Aorta (tissue), 5 donors: Measurements from ENCODE around the gene NSFL1C. TPM values are rescaled to one million over a fixed set of nuclear protein-coding genes. Genes with fewer than 3 reads are reported as not detected.

Experiments
- ATAC-seq: fragments of 200-7000 bp; cut with Tn5 transposase; one replicate; pipeline ENCODE4 v1.9.1; 2022; ENCODE audit warnings: moderate library complexity; ENCODE audit not compliant: low FRiP score
- DNase-seq, 2 donors: peaks; one replicate each; pipeline ENCODE4 v3.0.0-alpha.2; 2020
- H3K27ac ChIP-seq, 2 donors: one replicate each; pipeline ENCODE4 v1.5.1; 2013; ENCODE audit warnings: low read length in 2 of 2, mild to moderate bottlenecking in 2 of 2, moderate library complexity in 2 of 2, control low read depth in 1 of 2, inconsistent platforms in 1 of 2, low read depth in 1 of 2
- H3K27me3 ChIP-seq, 2 donors: one replicate each; pipeline ENCODE4 v1.6.1; 2013; ENCODE audit warnings: control low read depth in 1 of 2, low read length in 1 of 2, mild to moderate bottlenecking in 1 of 2, moderate library complexity in 1 of 2; ENCODE audit not compliant: insufficient read depth in 2 of 2, control insufficient read depth in 1 of 2
- H3K36me3 ChIP-seq, 2 donors: one replicate each; pipeline ENCODE4 v1.6.1; 2013; ENCODE audit warnings: control low read depth in 1 of 2, low read length in 1 of 2, mild to moderate bottlenecking in 1 of 2; ENCODE audit not compliant: insufficient read depth in 2 of 2, control insufficient read depth in 1 of 2
- H3K4me1 ChIP-seq, 2 donors: one replicate each; pipeline ENCODE4 v1.6.1; 2013; ENCODE audit warnings: low read length in 2 of 2, control low read depth in 1 of 2, mild to moderate bottlenecking in 1 of 2, moderate library complexity in 1 of 2; ENCODE audit not compliant: insufficient read depth in 2 of 2, control insufficient read depth in 1 of 2
- H3K4me3 ChIP-seq, 2 donors: one replicate each; pipeline ENCODE4 v1.5.1; 2013; ENCODE audit warnings: low read length in 2 of 2, control low read depth in 1 of 2, mild to moderate bottlenecking in 1 of 2
- H3K9me3 ChIP-seq: one replicate; pipeline ENCODE4 v1.6.1; 2013; ENCODE audit warnings: mild to moderate bottlenecking, low read length; ENCODE audit not compliant: control insufficient read depth
- WGBS, 2 donors: extraction: QIAGEN DNeasy Blood & Tissue Kit; methylation state at CpG; one replicate each; pipeline ENCODE4 v1.1.7; 2013; 5-methylcytosine and 5-hydroxymethylcytosine counted together
- intact Hi-C, 2 donors: fragments of 100-400 bp; cut with DNase I; formaldehyde crosslinking; loops; one replicate each; pipeline versions ENCODE4 v1.14.2 to v1.15.0; 2022
- polyA plus RNA-seq, 2 donors: library from polyadenylated mRNA; stranded (reverse); fragments of 200-250 nt; gene quantifications; one replicate each; pipeline ENCODE4 v1.2.3, GENCODE V29; 2013
- total RNA-seq, 2 donors: library from RNA; stranded (reverse); fragmentation: NEBNext Ultra II Directional; extraction: Animal tissue kit (Norgen Biotek cat#: 25700); gene quantifications; one replicate each; pipeline ENCODE4 v1.2.1, GENCODE V29; 2021
- donor health status: healthy with polysubstance abuse.
- donor health status: Bipolar disorder and iron deficiency.
- donor health status: DM: no; HTN: no; CAD: no.
- donor health status: DM: no; HTN: no; CAD: no.
- donor health status: DM: yes; HTN: yes; CAD: no.

Gene NSFL1C
- total and polyA plus RNA-seq, 4 donors: 35.6 to 71.3 (median 60.5) TPM

DNA sequence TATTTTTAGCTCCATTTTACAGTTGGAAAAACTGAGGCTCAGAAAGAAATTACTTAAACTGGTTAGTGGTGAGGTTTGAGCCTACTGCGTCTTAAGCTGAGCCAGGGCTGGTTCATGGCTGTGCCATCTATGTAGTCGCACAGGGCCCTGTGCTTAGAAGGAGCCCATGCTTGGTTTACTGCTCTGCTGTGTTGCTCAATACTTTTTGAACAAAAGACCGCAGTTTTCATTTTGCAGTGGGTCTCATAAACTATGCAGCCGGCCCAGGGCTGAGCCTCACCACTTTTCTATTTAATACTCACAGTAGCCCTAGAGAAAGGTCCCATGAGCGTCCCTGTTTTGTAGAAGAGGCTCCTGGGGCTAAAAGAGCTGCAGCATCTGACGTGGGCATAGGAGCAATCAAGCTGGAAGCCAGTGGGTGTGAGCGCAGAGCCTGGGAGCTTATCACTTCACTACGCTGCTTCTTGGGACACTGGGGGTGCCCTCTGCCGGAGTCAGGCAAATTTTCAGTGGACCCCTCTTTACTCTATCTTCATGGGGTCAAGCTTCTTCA is 24.1 kb upstream of the NSFL1C start:
- no peak for DNase-seq
- Histone ChIP-seq H3K36me3 (no peaks in the 10 kb centered on the region), H3K4me1 (no peaks in the 10 kb centered on the region), H3K27ac (no peak overlapping the region), H3K27me3 (peaks cover 0 to 2% of the 10 kb centered on the region in 2 donors), H3K4me3 (no peak overlapping the region), H3K9me3 (no peaks in the 10 kb centered on the region)
- intact Hi-C loops: no loop called here
- WGBS, 2 donors: 71 to 75% methylated on average over 9 of the region's 9 CpGs
- no peak for ATAC-seq

DNA sequence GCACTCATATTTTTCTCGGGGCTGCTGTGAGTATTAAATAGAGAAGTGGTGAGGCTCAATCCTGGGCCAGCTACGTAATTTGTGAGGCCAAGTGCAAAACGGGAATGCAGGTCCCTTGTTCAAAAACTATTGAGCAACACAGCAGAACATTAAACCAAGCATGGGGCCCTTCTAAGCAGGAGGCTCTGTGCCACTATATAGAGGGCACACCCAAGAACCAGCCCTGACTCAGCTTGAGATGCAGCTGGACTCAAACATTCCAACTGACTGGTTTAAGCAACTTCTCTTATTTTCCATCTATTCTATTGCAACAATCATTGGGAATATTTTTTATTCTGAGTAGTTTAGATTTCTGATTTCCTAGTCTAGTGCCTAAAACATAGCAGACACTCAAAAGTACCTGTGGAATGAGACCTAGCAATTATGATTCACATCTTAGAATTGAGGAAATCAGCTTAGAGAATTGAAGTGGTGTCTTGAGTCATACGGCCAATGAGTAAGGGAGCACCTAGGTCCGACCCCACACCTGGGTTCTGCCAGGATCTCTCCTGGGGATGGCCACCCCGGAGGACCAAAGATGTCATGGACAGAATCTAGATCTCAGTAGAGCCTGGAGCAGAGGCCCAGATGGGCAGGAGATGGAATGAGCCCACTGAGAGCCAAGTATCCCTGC is 23.3 kb upstream of the NSFL1C start:
- Histone ChIP-seq H3K27me3 (peaks cover 0 to 2% of the 10 kb centered on the region in 2 donors), H3K4me3 (no peak overlapping the region), H3K9me3 (no peaks in the 10 kb centered on the region), H3K27ac (no peak overlapping the region), H3K36me3 (no peaks in the 10 kb centered on the region), H3K4me1 (no peaks in the 10 kb centered on the region)
- ATAC-seq (peak; percentile 20), DNase-seq (no peak)
- intact Hi-C loops: no loop called here
- WGBS, 2 donors: 71 to 81% methylated on average over 6 of the region's 6 CpGs

DNA sequence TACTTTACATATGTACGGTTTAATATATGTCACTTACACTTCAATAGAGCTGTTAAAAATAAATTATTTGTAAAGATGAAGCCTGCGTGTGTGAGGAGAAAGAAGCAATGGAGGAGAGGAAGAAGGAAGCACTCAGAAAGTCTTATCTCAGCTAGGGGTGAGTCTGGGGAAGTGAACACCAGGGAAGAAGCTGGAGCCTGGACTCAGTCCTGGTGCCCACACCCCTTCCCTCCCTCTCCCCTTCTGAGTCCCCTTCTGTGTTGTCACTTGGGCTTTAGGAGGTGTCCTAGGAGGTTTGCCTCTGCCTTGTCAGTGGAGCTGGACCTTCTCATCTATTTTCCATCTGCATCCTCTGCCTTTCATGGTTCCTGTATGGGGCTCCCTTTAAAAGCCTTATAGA is 22.7 kb upstream of the NSFL1C start:
- H3K9me3 ChIP-seq: no peaks in the 10 kb centered on the region
- 74 to 80% methylated on average over 2 of the region's 2 CpGs for WGBS, 2 donors
- H3K27ac ChIP-seq: no peak overlapping the region
- H3K4me1 ChIP-seq: no peaks in the 10 kb centered on the region
- intact Hi-C loops: no loop called here
- ATAC-seq: peak; percentile 25
- H3K4me3 ChIP-seq: no peak overlapping the region
- DNase-seq: no peak
- H3K36me3 ChIP-seq: no peaks in the 10 kb centered on the region
- H3K27me3 ChIP-seq: peaks cover 0 to 2% of the 10 kb centered on the region in 2 donors

DNA sequence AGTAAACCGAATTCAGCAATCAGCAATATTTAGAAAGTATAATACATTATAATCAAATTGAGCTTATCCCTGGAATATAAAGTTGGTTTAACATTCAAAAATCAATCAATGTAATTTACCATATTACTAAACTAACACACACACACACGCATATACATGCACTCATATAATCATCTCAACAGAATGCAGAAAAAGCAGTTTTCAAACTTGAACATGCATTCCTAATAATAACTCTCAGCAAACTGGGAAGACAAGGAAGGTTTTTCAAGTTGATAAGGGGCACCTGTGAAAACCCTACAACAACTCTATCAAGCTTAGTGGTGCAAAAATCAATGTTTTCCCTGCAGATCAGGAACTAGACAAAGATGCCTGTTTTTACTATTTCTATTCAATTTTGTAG is 19.9 kb upstream of the NSFL1C start:
- ATAC-seq (no peak), DNase-seq (no peak)
- Histone ChIP-seq H3K27me3 (peaks cover 0 to 3% of the 10 kb centered on the region in 2 donors), H3K4me1 (no peaks in the 10 kb centered on the region), H3K36me3 (no peaks in the 10 kb centered on the region), H3K9me3 (no peaks in the 10 kb centered on the region), H3K4me3 (no peak overlapping the region), H3K27ac (no peak overlapping the region)
- intact Hi-C loops: no loop called here
- 71 to 85% methylated on average over 2 of the region's 2 CpGs for WGBS, 2 donors

DNA sequence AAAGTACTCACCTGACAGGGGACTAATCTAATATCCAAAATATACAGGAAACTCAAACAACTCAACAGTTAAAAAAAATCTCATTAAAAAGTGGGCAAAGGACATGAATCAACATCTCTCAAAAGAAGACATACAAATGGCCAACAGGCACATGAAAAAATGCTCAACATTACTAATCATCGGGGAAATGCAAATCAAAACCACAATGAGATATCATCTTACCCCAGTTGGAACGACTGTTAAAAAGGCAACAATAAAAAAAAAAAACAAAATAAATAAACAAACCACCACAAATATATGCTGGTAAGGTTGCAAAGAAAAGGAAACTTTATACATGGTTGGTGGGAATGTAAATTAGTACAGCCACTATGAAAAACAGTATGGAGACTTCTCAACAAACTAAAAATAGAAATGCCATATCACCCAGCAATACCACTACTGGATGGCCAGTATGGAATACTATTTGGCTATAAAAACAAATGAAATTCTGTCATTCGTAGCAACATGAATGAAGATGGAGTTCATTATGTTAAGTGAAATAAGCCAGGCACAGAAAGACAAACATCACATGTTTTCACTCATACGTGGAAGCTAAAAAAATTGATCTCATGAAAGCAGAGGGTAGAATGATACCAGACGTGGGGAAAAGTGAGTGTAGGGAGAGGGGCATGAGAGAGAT is 17.9 kb upstream of the NSFL1C start:
- intact Hi-C loops: no loop called here
- no peaks in the 10 kb centered on the region for H3K9me3 ChIP-seq
- WGBS, 2 donors: 21 to 28% methylated on average over 5 of the region's 5 CpGs

DNA sequence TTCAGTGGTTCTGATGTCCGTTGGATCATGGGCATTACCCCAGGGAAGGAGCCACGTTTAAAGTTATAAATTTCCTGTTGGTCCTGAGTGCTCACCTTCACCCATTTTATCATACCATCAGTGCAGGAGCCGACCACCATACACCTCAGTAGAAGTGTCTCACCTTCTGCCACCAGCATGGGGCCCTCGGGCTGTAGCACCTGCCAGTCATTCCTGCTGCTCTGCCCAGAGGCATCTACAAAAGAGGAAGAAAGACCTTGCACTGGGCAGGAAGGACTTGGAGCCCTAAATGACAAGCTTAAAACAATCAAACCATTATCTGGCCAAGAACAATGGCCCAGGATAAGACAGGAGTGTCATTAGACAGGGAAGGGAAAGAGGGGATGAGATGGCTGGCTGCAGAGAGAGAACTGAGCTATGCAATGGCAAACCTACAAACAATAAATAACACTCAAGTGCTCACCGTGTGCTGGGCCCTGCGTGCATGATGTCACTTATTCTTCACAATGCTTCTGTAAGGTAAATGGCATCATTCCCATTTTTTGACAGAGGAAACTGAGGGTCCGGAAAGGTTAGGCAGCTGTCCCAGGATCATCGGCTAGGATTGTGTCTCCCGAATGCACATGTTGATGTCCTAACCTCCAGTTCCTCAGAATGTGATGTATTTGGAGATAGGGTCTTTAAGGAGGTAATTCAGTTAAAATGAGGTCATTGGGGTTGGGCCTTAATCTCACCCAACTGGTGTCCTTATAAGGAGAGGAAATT is 13.4 kb upstream of the NSFL1C start:
- no peaks in the 10 kb centered on the region for H3K36me3 ChIP-seq
- peaks cover 0 to 2% of the 10 kb centered on the region in 2 donors for H3K27me3 ChIP-seq
- H3K4me1 ChIP-seq: no peaks in the 10 kb centered on the region
- no peak overlapping the region for H3K4me3 ChIP-seq
- no peak for ATAC-seq
- intact Hi-C loops: no loop called here
- no peak overlapping the region for H3K27ac ChIP-seq
- no peaks in the 10 kb centered on the region for H3K9me3 ChIP-seq
- DNase-seq: no peak
- 76% methylated on average over 9 of the region's 9 CpGs for WGBS, 2 donors

More for the DNA sequence above, 17.9 kb upstream of the NSFL1C start:
- Histone ChIP-seq H3K27me3 (peaks cover 0 to 4% of the 10 kb centered on the region in 2 donors), H3K27ac (no peak overlapping the region), H3K4me1 (no peaks in the 10 kb centered on the region), H3K4me3 (no peak overlapping the region), H3K36me3 (no peaks in the 10 kb centered on the region)
- no peak for ATAC-seq
- no peak for DNase-seq

DNA sequence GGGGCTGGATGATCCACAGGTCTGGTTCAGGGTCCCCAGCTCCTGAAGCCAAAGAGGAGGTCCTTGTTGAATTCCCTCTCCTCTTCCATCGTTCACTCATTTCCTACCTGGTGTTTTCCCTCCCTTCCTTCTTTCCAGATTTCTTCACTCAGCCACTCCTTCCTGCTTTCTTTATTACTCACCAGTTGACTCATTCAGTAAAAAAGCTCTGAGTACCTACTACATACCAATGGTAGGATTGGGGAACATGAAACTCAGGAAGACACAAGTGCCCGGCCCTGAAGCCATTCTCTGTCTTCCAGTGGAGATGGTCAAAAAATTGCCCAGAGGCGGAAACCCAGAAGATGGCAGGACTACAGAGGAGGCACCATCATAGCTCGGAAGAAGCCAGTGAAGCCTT is 11.9 kb upstream of the NSFL1C start:
- no peaks in the 10 kb centered on the region for H3K4me1 ChIP-seq
- DNase-seq (no peak), ATAC-seq (no peak)
- H3K9me3 ChIP-seq: no peaks in the 10 kb centered on the region
- no peaks in the 10 kb centered on the region for H3K36me3 ChIP-seq
- intact Hi-C loops: no loop called here
- peaks cover 0 to 2% of the 10 kb centered on the region in 2 donors for H3K27me3 ChIP-seq
- 68 to 69% methylated on average over 4 of the region's 4 CpGs for WGBS, 2 donors
- H3K4me3 ChIP-seq: no peak overlapping the region
- no peak overlapping the region for H3K27ac ChIP-seq

DNA sequence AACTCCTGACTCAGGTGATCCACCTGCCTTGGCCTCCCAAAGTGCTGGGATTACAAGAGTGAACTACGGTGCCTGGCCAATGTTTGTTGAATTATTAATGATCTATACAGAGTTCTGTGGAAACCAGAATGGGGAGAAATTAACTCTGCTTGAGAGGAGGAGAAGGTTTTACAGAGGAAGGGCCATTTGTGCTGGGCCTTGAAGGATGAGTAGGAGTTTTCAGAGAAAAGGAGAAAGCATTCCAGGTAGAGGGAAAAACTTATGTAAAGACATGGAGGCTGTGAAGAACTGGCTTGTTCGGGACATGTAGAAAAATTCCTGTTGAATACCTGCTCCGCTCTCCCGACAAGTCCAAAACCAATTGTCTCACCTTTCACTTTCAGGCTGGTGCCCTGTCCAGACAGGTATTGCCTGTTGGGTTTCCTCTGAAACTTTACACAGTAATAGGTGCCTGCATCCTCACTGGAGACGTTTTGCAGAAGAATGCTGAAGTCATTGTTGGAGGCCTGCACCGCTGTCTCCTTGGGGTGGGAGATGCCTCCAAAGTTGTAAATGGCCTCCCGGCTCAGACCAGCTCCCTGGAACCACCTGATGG is 11.3 kb upstream of the NSFL1C start:
- Histone ChIP-seq H3K36me3 (no peaks in the 10 kb centered on the region), H3K4me3 (no peak overlapping the region), H3K4me1 (no peaks in the 10 kb centered on the region), H3K27me3 (peaks cover 0 to 2% of the 10 kb centered on the region in 2 donors), H3K9me3 (no peaks in the 10 kb centered on the region), H3K27ac (no peak overlapping the region)
- intact Hi-C loops: no loop called here
- DNase-seq (no peak), ATAC-seq (no peak)
- 83 to 86% methylated on average over 7 of the region's 7 CpGs for WGBS, 2 donors
